ENCODE results near the gene PRSS35. TPM values are rescaled to one million over a fixed set of nuclear protein-coding genes. Genes with fewer than 3 reads are reported as not detected.

The PRSS35 gene
- total RNA-seq, 4 donors from 2014 or later = 0.13 to 0.17 TPM; not detected in 2

GRCh38 chr6:83511266-83511665, 1.1 kb upstream of the PRSS35 start:
- no peak overlapping the region for H3K4me3 ChIP-seq (ENCODE audit: low read depth, poor library complexity, severe bottlenecking)
- intact Hi-C loops (cut with DNase I; ENCODE audit: low total_unique reads) = loop anchor here (10.0 kb wide), 1 partner anchor 96 kb away; no protein-coding TSS in a partner anchor
- TF ChIP-seq POLR2A (IDR thresholded peaks at IDR 0.05) = no peak
- TF ChIP-seq, protein P1, sequence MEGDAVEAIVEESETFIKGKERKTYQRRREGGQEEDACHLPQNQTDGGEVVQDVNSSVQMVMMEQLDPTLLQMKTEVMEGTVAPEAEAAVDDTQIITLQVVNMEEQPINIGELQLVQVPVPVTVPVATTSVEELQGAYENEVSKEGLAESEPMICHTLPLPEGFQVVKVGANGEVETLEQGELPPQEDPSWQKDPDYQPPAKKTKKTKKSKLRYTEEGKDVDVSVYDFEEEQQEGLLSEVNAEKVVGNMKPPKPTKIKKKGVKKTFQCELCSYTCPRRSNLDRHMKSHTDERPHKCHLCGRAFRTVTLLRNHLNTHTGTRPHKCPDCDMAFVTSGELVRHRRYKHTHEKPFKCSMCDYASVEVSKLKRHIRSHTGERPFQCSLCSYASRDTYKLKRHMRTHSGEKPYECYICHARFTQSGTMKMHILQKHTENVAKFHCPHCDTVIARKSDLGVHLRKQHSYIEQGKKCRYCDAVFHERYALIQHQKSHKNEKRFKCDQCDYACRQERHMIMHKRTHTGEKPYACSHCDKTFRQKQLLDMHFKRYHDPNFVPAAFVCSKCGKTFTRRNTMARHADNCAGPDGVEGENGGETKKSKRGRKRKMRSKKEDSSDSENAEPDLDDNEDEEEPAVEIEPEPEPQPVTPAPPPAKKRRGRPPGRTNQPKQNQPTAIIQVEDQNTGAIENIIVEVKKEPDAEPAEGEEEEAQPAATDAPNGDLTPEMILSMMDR (IDR thresholded peaks at IDR 0.05) = no peak
- WGBS, 2 donors = 77 to 82% methylated on average over 8 of the region's 8 CpGs
- no peak for DNase-seq (ENCODE audit: low spot score in 2 of 2)

DNA sequence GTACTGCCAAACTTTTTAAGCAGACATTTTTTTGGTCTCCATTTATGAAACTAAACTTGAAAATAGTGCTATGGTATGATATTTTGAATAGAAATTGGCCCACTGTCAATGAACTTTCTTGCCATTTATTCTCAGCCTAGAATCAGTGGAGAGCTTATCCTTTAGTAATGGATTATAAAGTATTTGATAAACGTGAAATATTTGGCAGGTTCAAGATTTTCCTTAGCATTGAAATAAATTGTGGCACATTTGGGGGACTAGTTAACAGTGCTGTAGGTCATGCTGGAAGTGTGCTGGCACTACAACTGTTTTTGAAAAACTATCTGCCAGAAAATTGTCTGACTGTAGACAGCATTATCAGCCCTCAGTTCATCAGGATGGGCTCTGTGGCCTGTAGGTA, 2.1 kb downstream of the PRSS35 start:
- no peak overlapping the region for H3K4me3 ChIP-seq (ENCODE audit: low read depth, poor library complexity, severe bottlenecking)
- intact Hi-C loops (cut with DNase I; ENCODE audit: low total_unique reads) = loop anchor here (10.0 kb wide), 1 partner anchor 100 kb away; no protein-coding TSS in a partner anchor
- DNase-seq (ENCODE audit: low spot score in 2 of 2) = no peak
- TF ChIP-seq POLR2A (IDR thresholded peaks at IDR 0.05) = no peak
- 74 to 79% methylated on average over 1 of the region's 1 CpG for WGBS, 2 donors

DNA sequence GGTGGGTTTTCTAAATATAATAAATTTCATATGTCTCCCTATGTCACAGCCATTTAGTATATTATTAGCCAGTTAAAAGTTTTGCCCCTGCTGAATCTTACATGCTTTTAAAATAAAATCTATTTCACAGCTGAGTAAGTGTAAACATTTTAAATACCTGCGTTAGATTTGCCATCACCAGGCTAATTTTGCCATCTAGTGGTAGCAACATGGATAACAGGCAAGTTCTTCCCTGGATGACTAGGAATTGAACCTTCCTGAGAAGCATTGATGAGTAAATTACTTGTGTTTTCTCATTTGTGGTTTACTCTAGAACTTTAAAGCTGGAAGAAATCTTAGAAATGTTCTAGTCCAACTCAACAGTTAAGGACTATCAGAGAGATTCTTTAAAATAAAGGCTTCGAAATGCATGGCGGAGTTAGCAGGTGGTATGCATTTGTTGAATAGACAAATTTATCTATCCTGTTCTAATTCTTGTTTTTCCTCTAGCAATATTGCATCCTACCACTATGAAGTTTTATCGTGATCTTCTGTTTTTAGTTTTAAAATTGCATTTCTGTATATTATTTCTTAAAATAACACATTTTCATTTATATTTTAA, 2.6 kb downstream of the PRSS35 start:
- intact Hi-C loops (cut with DNase I; ENCODE audit: low total_unique reads) = loop anchor here (10.0 kb wide), 1 partner anchor 100 kb away; no protein-coding TSS in a partner anchor
- no peak overlapping the region for H3K4me3 ChIP-seq (ENCODE audit: low read depth, poor library complexity, severe bottlenecking)
- TF ChIP-seq POLR2A (IDR thresholded peaks at IDR 0.05) = no peak
- TF ChIP-seq, protein P1 (IDR thresholded peaks at IDR 0.05) = no peak
- WGBS, 2 donors = 20 to 38% methylated on average over 4 of the region's 4 CpGs
- DNase-seq (ENCODE audit: low spot score in 2 of 2) = peak in 1 of 2 donors; percentile 19

- intact Hi-C loops (cut with DNase I; ENCODE audit: low total_unique reads) = loop anchor here (10.0 kb wide), 1 partner anchor 103 kb away; no protein-coding TSS in a partner anchor
- DNase-seq (ENCODE audit: low spot score in 2 of 2) = no peak
- no peak for TF ChIP-seq POLR2A (IDR thresholded peaks at IDR 0.05)
- TF ChIP-seq, protein P1 (IDR thresholded peaks at IDR 0.05) = no peak
- 83 to 90% methylated on average over 1 of the region's 1 CpG for WGBS, 2 donors
- no peak overlapping the region for H3K4me3 ChIP-seq (ENCODE audit: low read depth, poor library complexity, severe bottlenecking)
Measured at GRCh38 chr6:83517500-83517899, 5.2 kb downstream of the PRSS35 start.

- DNase-seq (ENCODE audit: low spot score in 2 of 2) = no peak
- no peak for TF ChIP-seq POLR2A (IDR thresholded peaks at IDR 0.05)
- H3K4me3 ChIP-seq (ENCODE audit: low read depth, poor library complexity, severe bottlenecking) = no peak overlapping the region
- intact Hi-C loops (cut with DNase I; ENCODE audit: low total_unique reads) = loop anchor here (10.0 kb wide), 1 partner anchor 104 kb away; no protein-coding TSS in a partner anchor
- WGBS, 2 donors = 73 to 75% methylated on average over 4 of the region's 4 CpGs
Measured at GRCh38 chr6:83518816-83519480, 6.6 kb downstream of the PRSS35 start.

DNA sequence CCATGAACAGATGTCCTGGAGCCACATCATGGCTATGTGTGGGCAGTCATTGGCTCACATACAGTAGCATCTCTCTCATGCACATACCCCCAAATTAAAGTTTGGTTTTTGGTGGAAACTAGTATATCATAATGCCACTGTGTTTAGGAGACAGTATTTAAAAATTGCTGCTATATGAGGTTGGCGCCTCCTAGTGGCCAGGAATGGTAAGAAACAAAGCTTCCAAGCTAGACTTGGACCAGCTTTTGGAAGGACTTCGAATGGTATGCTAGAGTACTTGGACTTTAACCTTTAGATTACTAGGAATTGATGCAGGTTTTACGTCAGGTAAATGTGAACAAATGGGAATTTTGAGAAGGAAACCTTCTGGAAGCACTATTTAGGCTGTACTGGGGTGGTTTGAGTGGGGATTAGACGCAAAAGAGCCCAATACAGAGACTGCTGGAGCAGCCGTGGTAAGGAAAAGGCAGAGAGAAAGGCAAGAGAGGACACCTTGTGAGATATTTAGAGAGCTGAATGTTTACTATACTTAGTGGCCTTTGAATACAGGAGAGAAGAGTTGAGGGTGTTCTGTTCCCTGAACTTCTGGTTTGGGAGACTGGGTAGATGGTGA, 23.8 kb downstream of the PRSS35 start:
- H3K4me3 ChIP-seq (ENCODE audit: low read depth, poor library complexity, severe bottlenecking) = no peak overlapping the region
- intact Hi-C loops (cut with DNase I; ENCODE audit: low total_unique reads) = no loop called here
- TF ChIP-seq, protein P1 (IDR thresholded peaks at IDR 0.05) = no peak
- no peak for TF ChIP-seq POLR2A (IDR thresholded peaks at IDR 0.05)
- peak in 1 of 2 donors; percentile 21 for DNase-seq (ENCODE audit: low spot score in 2 of 2)
- WGBS, 2 donors = 48 to 58% methylated on average over 5 of the region's 5 CpGs
